Psoas muscle (tissue), 8 donors: ENCODE measurements around the gene RNF180. TPM values are rescaled to one million over a fixed set of nuclear protein-coding genes. Genes with fewer than 3 reads are reported as not detected.

Source experiments
- ATAC-seq, 4 donors: fragments of 200-7000 bp; cut with Tn5 transposase; one replicate each; pipeline ENCODE4 v1.9.1; 2020; ENCODE audit warnings: moderate library complexity in 3 of 4, mild to moderate bottlenecking in 2 of 4
- DNase-seq, 2 donors: peaks; one replicate each; pipeline ENCODE4 v3.0.0-alpha.2; 2020
- H3K27ac ChIP-seq: fragments of 200-600 bp; one replicate; pipeline ENCODE4 v1.8.0; 2022
- H3K27me3 ChIP-seq, 3 donors: fragments of 200-600 bp in 1 of 3; one replicate each; pipeline versions ENCODE4 v1.6.1 to v1.8.0; 2013 to 2022; ENCODE audit warnings: low read length in 2 of 3, mild to moderate bottlenecking in 2 of 3, moderate library complexity in 1 of 3; ENCODE audit not compliant: insufficient read depth in 3 of 3
- H3K36me3 ChIP-seq, 2 donors: fragments of 200-600 bp in 1 of 2; one replicate each; pipeline versions ENCODE4 v1.6.1 to v1.8.0; 2013 to 2022; ENCODE audit warnings: low read depth in 1 of 2, mild to moderate bottlenecking in 1 of 2, moderate library complexity in 1 of 2; ENCODE audit not compliant: insufficient read depth in 1 of 2
- H3K4me1 ChIP-seq: fragments of 200-600 bp; one replicate; pipeline ENCODE4 v1.8.0; 2022
- H3K4me3 ChIP-seq: fragments of 200-600 bp; one replicate; pipeline ENCODE4 v1.8.0; 2022; ENCODE audit warnings: mild to moderate bottlenecking
- H3K9me3 ChIP-seq: fragments of 200-600 bp; one replicate; pipeline ENCODE4 v1.8.0; 2022
- CTCF ChIP-seq: fragments of 200-600 bp; IDR thresholded peaks from one replicate; pipeline ENCODE4 v1.8.0; 2022; ENCODE audit warnings: antibody characterized with exemption
- WGBS, 3 donors: extraction: QIAGEN DNeasy Blood & Tissue Kit; methylation state at CpG; one replicate each; pipeline versions ENCODE4 v1.1.6 to v1.1.7; 2013; 5-methylcytosine and 5-hydroxymethylcytosine counted together
- intact Hi-C, 2 donors: fragments of 100-400 bp; cut with DNase I; formaldehyde crosslinking; loops; one replicate each; pipeline versions ENCODE4 v1.11.0 to v1.14.2; 2022
- polyA plus RNA-seq, 3 donors: library from polyadenylated mRNA; stranded (reverse); fragments of 200-250 nt; gene quantifications; one replicate each; pipeline ENCODE4 v1.2.3, GENCODE V29; 2013
- total RNA-seq, 4 donors: library from RNA; stranded (reverse); fragmentation: NEBNext Ultra II Directional in 2 of 4; extraction: Animal tissue kit (Norgen Biotek cat#: 25700) in 2 of 4; gene quantifications; one replicate each; pipeline versions ENCODE4 v1.2.1 to v1.2.4, GENCODE V29; 2021 to 2023
- donor health status: healthy with polysubstance abuse.
- donor health status: DM: no; HTN: no; CAD: no; lungs with moderate emphysema.
- donor health status: Bipolar disorder and iron deficiency.
- donor health status: healthy.
- donor health status: DM: yes; HTN: yes; CAD: no.
- donor health status: DM: no; HTN: no; CAD: no.
- donor health status: DM: no; HTN: no; CAD: no.
- donor health status: DM: yes; HTN: yes; CAD: no.

Gene RNF180
- total and polyA plus RNA-seq, 7 donors: 0.21 to 8.9 (median 4.6) TPM

- Histone ChIP-seq H3K4me3 (no peak overlapping the region), H3K36me3 (no peaks in the 10 kb centered on the region), H3K27ac (no peak overlapping the region), H3K27me3 (peaks cover 0 to 2% (median 0%) of the 10 kb centered on the region in 3 donors), H3K9me3 (no peaks in the 10 kb centered on the region), H3K4me1 (peaks cover 14% of the 10 kb centered on the region)
- TF ChIP-seq CTCF: no peak
- ATAC-seq (no peak), DNase-seq (no peak)
- intact Hi-C loops: loop anchor here (2.0 to 5.0 kb wide), 3 partner anchors 56 to 463 kb away; no protein-coding TSS in a partner anchor
Observed at GRCh38 chr5:64149268-64149667, 16.4 kb upstream of the RNF180 start.

- no peak for DNase-seq
- Histone ChIP-seq H3K36me3 (no peaks in the 10 kb centered on the region), H3K9me3 (no peaks in the 10 kb centered on the region), H3K4me3 (no peak overlapping the region), H3K27me3 (peaks cover 0 to 2% (median 0%) of the 10 kb centered on the region in 3 donors), H3K27ac (no peak overlapping the region), H3K4me1 (peaks cover 7% of the 10 kb centered on the region)
- no peak for ATAC-seq
- 96 to 97% (median 97%) methylated on average over 26 to 33 of the region's 33 CpGs for WGBS, 3 donors
- no peak for TF ChIP-seq CTCF
- intact Hi-C loops: loop anchor here (2.0 to 5.0 kb wide), 3 partner anchors 55 to 462 kb away; no protein-coding TSS in a partner anchor
Observed at GRCh38 chr5:64149857-64150521, 15.7 kb upstream of the RNF180 start.

DNA sequence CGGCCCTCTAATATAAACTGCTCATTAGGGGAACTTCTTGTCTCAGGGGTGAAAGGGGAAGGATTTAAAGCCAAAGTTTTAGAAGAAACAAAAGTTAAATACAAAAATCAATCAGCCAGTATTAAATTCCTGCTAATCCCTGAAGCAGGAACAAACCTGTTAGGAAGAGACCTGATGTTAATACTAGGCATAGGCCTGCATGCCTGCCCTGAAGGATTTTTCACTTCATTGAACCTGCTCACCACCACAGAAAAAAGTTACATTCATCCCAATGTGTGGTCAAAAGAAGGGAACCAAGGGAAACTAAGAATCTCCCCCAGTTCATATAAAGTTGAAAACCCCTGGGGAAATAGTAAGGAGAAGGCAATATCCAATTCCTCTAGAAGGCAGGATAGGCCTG is 9.4 kb upstream of the RNF180 start:
- no peak for DNase-seq
- no peaks in the 10 kb centered on the region for H3K9me3 ChIP-seq
- no peak overlapping the region for H3K4me3 ChIP-seq
- H3K27me3 ChIP-seq: peaks cover 0 to 2% (median 0%) of the 10 kb centered on the region in 3 donors
- H3K27ac ChIP-seq: no peak overlapping the region
- no peak for TF ChIP-seq CTCF
- no peaks in the 10 kb centered on the region for H3K4me1 ChIP-seq
- no peaks in the 10 kb centered on the region for H3K36me3 ChIP-seq
- intact Hi-C loops: no loop called here
- WGBS, 3 donors: 80 to 90% (median 88%) methylated on average over 1 of the region's 1 CpG
- no peak for ATAC-seq

DNA sequence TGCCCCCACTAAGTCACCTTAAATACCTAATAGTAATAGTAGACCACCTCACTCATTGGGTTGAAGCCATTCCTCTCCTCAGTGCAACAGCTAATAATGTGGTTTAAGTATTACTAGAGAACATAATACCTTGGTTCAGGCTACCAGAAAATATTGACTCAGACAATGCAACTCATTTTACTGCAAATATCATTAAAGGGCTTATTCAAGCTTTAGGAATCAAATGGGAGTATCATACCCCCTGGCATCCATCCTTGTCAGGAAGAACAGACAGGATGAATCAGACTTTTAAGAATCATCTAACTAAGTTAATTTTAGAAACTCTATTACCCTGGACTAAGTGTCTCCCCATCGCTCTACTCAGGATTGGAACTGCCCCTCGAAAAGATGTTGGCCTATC is 6.8 kb upstream of the RNF180 start:
- no peak overlapping the region for H3K4me3 ChIP-seq
- no peaks in the 10 kb centered on the region for H3K9me3 ChIP-seq
- no peaks in the 10 kb centered on the region for H3K36me3 ChIP-seq
- no peaks in the 10 kb centered on the region for H3K4me1 ChIP-seq
- ATAC-seq (no peak), DNase-seq (no peak)
- no peak overlapping the region for H3K27ac ChIP-seq
- 94 to 98% (median 97%) methylated on average over 2 of the region's 2 CpGs for WGBS, 3 donors
- H3K27me3 ChIP-seq: no peaks in the 10 kb centered on the region
- intact Hi-C loops: no loop called here
- TF ChIP-seq CTCF: no peak

GRCh38 chr5:64160201-64160600 is 5.4 kb upstream of the RNF180 start:
- intact Hi-C loops: loop anchor here in 1 of 2 donors (5.0 kb wide), 1 partner anchor 452 kb away; no protein-coding TSS in a partner anchor
- H3K4me1 ChIP-seq: peaks cover 5% of the 10 kb centered on the region
- 62 to 68% (median 68%) methylated on average over 6 of the region's 6 CpGs for WGBS, 3 donors
- no peak overlapping the region for H3K4me3 ChIP-seq
- H3K27ac ChIP-seq: no peak overlapping the region
- no peaks in the 10 kb centered on the region for H3K27me3 ChIP-seq
- H3K9me3 ChIP-seq: no peaks in the 10 kb centered on the region
- no peaks in the 10 kb centered on the region for H3K36me3 ChIP-seq
- no peak for DNase-seq
- no peak for ATAC-seq
- TF ChIP-seq CTCF: no peak
